Measurements from ENCODE around the gene NT5M. TPM values are rescaled to one million over a fixed set of nuclear protein-coding genes. Genes with fewer than 3 reads are reported as not detected.

NT5M gene
- total RNA-seq, 3 donors from 2014 or later, result 1.0 to 4.6 (median 2.9) TPM

- no peaks in the 10 kb centered on the region for H3K4me1 ChIP-seq
- intact Hi-C loops (cut with DNase I; ENCODE audit: low total_unique reads), result no loop called here
- peaks cover 0 to 6% of the 10 kb centered on the region in 2 donors for H3K9me3 ChIP-seq
- no peak for DNase-seq (ENCODE audit: low spot score in 2 of 2)
- TF ChIP-seq, protein P1, sequence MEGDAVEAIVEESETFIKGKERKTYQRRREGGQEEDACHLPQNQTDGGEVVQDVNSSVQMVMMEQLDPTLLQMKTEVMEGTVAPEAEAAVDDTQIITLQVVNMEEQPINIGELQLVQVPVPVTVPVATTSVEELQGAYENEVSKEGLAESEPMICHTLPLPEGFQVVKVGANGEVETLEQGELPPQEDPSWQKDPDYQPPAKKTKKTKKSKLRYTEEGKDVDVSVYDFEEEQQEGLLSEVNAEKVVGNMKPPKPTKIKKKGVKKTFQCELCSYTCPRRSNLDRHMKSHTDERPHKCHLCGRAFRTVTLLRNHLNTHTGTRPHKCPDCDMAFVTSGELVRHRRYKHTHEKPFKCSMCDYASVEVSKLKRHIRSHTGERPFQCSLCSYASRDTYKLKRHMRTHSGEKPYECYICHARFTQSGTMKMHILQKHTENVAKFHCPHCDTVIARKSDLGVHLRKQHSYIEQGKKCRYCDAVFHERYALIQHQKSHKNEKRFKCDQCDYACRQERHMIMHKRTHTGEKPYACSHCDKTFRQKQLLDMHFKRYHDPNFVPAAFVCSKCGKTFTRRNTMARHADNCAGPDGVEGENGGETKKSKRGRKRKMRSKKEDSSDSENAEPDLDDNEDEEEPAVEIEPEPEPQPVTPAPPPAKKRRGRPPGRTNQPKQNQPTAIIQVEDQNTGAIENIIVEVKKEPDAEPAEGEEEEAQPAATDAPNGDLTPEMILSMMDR (IDR thresholded peaks at IDR 0.05), result no peak
- TF ChIP-seq POLR2AphosphoS5 (IDR thresholded peaks at IDR 0.05) (no peak), POLR2A (IDR thresholded peaks at IDR 0.05) (no peak)
- no peaks in the 10 kb centered on the region for H3K36me3 ChIP-seq
- H3K27me3 ChIP-seq, result no peaks in the 10 kb centered on the region
- H3K27ac ChIP-seq, result no peak overlapping the region
- H3K4me3 ChIP-seq, result no peak overlapping the region
Observed at GRCh38 chr17:17360087-17360730, 57.0 kb downstream of the NT5M start.

DNA sequence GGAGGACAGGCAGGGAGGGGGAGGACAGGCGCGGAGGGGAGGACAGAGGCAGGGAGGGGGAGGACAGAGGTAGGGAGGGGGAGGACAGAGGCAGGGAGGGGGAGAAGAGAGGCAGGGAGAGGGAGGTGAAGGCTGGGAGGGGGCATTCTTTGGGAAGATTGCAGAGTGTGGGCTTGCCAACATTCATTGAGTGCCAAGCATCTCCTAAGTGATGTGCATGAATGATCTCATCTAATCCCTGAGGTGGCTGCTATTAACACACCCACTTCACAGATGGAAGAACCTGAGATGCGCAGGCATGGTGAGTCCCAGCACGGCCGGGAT, 58.3 kb downstream of the NT5M start:
- Histone ChIP-seq H3K4me3 (no peak overlapping the region), H3K27ac (peak overlapping the region; percentile 64 to 93), H3K27me3 (no peaks in the 10 kb centered on the region), H3K9me3 (peaks cover 0 to 6% of the 10 kb centered on the region in 2 donors), H3K36me3 (no peaks in the 10 kb centered on the region), H3K4me1 (no peaks in the 10 kb centered on the region)
- no peak for DNase-seq (ENCODE audit: low spot score in 2 of 2)
- TF ChIP-seq POLR2AphosphoS5 (IDR thresholded peaks at IDR 0.05) (no peak), POLR2A (IDR thresholded peaks at IDR 0.05) (no peak)
- TF ChIP-seq, protein P1 (IDR thresholded peaks at IDR 0.05), result no peak
- intact Hi-C loops (cut with DNase I; ENCODE audit: low total_unique reads), result no loop called here

DNA sequence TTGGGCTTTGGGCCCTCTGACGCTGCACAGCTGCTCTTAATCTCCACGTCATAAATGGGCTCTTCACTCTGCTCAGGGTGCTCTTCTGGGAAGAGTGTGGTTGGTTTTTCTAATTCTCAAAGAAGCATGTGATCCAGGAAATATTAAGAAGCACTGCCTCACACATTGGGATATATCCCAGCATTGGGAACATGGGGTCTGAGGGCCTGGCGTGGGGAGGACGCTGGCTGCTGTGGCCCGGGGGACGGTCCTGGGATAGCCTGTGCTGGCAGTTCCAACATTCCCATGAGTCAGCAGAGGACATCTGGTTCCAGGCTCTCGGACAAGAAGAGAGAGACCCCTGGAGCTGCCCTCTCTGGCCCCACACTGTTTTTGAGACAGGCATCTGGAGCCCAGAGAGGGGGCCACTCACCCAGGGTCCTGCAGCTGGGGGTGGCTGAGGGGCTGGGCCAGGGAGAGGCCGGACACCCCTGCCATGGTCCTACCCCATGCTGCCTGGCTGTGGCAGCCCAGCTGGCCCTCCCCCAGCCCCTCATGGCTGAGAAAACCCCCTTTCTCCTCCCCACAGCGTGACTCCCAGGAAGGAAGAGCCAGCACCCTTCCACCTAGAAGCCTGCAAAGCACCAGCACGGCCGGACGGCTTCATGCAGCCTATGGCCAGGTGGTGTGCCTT, 58.8 kb downstream of the NT5M start:
- TF ChIP-seq, protein P1 (IDR thresholded peaks at IDR 0.05), result no peak
- peak in 2 of 3 donors; percentile 29 to 53 for TF ChIP-seq POLR2AphosphoS5 (IDR thresholded peaks at IDR 0.05)
- intact Hi-C loops (cut with DNase I; ENCODE audit: low total_unique reads), result no loop called here
- peak overlapping the region; percentile 64 to 93 for H3K27ac ChIP-seq
- no peaks in the 10 kb centered on the region for H3K36me3 ChIP-seq
- H3K4me1 ChIP-seq, result no peaks in the 10 kb centered on the region
- peaks cover 0 to 6% of the 10 kb centered on the region in 2 donors for H3K9me3 ChIP-seq
- DNase-seq (ENCODE audit: low spot score in 2 of 2), result peak in 1 of 2 donors; percentile 43
- no peaks in the 10 kb centered on the region for H3K27me3 ChIP-seq
- H3K4me3 ChIP-seq, result no peak overlapping the region

GRCh38 chr17:17362540-17362930, 59.4 kb downstream of the NT5M start:
- Histone ChIP-seq H3K36me3 (no peaks in the 10 kb centered on the region), H3K27ac (peak overlapping the region; percentile 64 to 93), H3K9me3 (peaks cover 0 to 6% of the 10 kb centered on the region in 2 donors), H3K4me3 (no peak overlapping the region), H3K4me1 (no peaks in the 10 kb centered on the region), H3K27me3 (no peaks in the 10 kb centered on the region)
- intact Hi-C loops (cut with DNase I; ENCODE audit: low total_unique reads), result no loop called here
- peak in 1 of 2 donors; percentile 36 for DNase-seq (ENCODE audit: low spot score in 2 of 2)
- TF ChIP-seq POLR2A (IDR thresholded peaks at IDR 0.05) (no peak), POLR2AphosphoS5 (IDR thresholded peaks at IDR 0.05) (no peak)
- TF ChIP-seq, protein P1 (IDR thresholded peaks at IDR 0.05), result no peak

DNA sequence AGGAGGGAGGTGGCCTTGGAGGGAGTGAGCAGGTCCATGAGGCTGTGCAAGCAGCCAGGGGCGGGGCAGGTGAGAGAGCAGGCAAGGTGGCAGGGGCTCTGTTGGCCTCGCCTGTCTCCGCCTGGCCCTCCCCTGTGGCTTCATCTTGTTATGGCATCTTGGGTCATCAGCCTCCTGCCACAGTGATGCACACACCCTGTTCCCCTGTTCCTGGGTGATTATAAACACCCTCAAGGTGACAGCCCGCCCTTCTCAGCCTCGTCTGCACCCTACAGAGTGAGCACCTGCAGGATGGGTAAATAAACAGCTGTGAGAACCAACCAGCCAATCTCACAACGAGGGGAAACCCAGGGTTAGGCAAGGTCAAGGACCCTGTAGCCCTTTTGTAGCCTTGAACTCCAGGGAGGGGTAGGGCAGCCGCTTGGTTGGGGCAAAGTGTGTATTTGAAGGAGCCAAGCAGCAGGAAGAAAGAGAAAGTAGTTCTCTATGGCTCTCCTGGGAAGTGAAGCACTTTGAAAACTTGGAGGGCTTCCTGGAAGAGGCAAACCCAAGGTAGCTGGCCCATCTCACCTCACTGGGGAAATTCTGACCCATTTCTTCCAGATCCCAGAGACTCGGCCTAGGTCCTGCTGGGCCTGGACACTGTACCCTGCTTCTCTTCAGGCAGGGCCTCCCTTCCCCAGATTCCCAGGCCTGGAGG, 60.6 kb downstream of the NT5M start:
- peak in 1 of 2 donors; percentile 40 for DNase-seq (ENCODE audit: low spot score in 2 of 2)
- Histone ChIP-seq H3K27ac (peak overlapping the region in 1 of 2 donors; percentile 93), H3K4me3 (no peak overlapping the region), H3K27me3 (no peaks in the 10 kb centered on the region), H3K36me3 (no peaks in the 10 kb centered on the region), H3K9me3 (peaks cover 0 to 6% of the 10 kb centered on the region in 2 donors), H3K4me1 (no peaks in the 10 kb centered on the region)
- intact Hi-C loops (cut with DNase I; ENCODE audit: low total_unique reads), result no loop called here
- TF ChIP-seq POLR2AphosphoS5 (IDR thresholded peaks at IDR 0.05), result no peak
- TF ChIP-seq, protein P1 (IDR thresholded peaks at IDR 0.05), result no peak
- TF ChIP-seq POLR2A (IDR thresholded peaks at IDR 0.05), result no peak

Measured in breast epithelium (tissue), 4 donors.